Measurements from ENCODE around the gene GPR142. TPM values are rescaled to one million over a fixed set of nuclear protein-coding genes. Genes with fewer than 3 reads are reported as not detected.

GPR142 gene
- total RNA-seq, 1 experiment from 2014 or later, result 0.33 TPM

DNA sequence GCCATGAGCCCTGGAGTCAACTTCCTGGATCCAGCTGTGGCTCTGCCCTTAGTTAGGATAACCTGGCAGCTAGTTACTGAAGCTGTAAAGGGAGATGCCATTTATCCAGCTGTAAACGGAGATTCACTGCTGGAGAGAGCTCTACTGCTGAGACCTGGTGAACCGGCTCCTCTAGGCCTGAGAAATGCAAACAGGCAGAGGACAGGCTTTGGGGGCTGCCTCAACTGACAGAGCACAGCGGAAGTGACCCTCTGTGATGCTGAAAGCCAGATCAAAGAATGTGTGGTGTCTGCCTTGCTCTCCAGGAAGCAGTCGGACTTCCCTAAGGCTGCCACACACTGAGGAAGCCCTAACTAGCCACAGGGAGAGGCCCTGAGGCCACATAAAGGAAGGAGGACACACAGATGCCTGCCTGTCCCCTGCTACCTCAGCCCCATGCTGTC is 42.7 kb downstream of the GPR142 start:
- Histone ChIP-seq H3T11ph (ENCODE audit: low read length) (no peak overlapping the region), H3K27ac (ENCODE audit: insufficient read length, low read depth, low read length) (no peak overlapping the region), H3K23ac (ENCODE audit: insufficient read length, low read depth, low read length) (no peak overlapping the region), H4K91ac (ENCODE audit: insufficient read length, low read depth, low read length) (no peak overlapping the region), H2BK20ac (ENCODE audit: low read depth, low read length, poor library complexity, severe bottlenecking) (no peak overlapping the region), H3K14ac (ENCODE audit: insufficient read depth, low read length) (no peak overlapping the region), H2BK5ac (ENCODE audit: insufficient read length, low read length) (no peak overlapping the region), H3K4ac (ENCODE audit: low read depth, low read length) (no peak overlapping the region), H2BK120ac (ENCODE audit: low read depth, low read length, poor library complexity, severe bottlenecking) (no peak overlapping the region), H3K79me1 (ENCODE audit: insufficient read depth, low read depth, low read length, poor library complexity, severe bottlenecking) (no peaks in the 10 kb centered on the region), H2BK12ac (ENCODE audit: insufficient read length, low read depth, low read length) (no peak overlapping the region), H3K56ac (ENCODE audit: insufficient read length, low read depth, low read length) (no peak overlapping the region), H3K23me2 (ENCODE audit: insufficient read length, low read depth, low read length, poor library complexity, severe bottlenecking) (no peaks in the 10 kb centered on the region), H3K9me3 (ENCODE audit: control insufficient read depth, low read depth, low read length) (no peaks in the 10 kb centered on the region), H4K8ac (replicated peaks; ENCODE audit: insufficient read length, low read depth, low read length) (no peak overlapping the region), H2BK15ac (ENCODE audit: low read depth, low read length) (no peak overlapping the region), H2AK5ac (ENCODE audit: insufficient read length, low read length) (no peak overlapping the region), H3K4me2 (ENCODE audit: insufficient read depth, insufficient read length, low read length) (no peak overlapping the region), H4K5ac (ENCODE audit: insufficient read length, low read depth, low read length) (no peak overlapping the region), H4K20me1 (ENCODE audit: control insufficient read depth, insufficient read depth, insufficient read length) (no peaks in the 10 kb centered on the region), H3K27me3 (ENCODE audit: insufficient read depth, low read length) (no peaks in the 10 kb centered on the region), H3K9ac (ENCODE audit: extremely low read depth, insufficient read length, low read length) (no peak overlapping the region), H3K4me1 (ENCODE audit: insufficient read depth, low read length) (no peaks in the 10 kb centered on the region), H3K18ac (ENCODE audit: insufficient read length, low read depth, low read length) (no peak overlapping the region), H3K79me2 (ENCODE audit: insufficient read depth, low read length) (no peaks in the 10 kb centered on the region), H2AFZ (ENCODE audit: low read length) (no peak overlapping the region)
- Mint-ChIP-seq H3K4me1 (peaks cover 0 to 9% of the 10 kb centered on the region in 2 experiments; a peak in 2 of 4 replicates), H3K27me3 (ENCODE audit: low read depth) (peaks cover 6% of the 10 kb centered on the region), H3K4me3 (no peak overlapping the region), H3K36me3 (ENCODE audit: insufficient read depth in 1 of 3, low read depth in 3 of 3) (peaks cover 0 to 6% (median 0%) of the 10 kb centered on the region in 3 experiments; a peak in 2 of 7 replicates), H3K9me3 (peaks cover 0 to 6% of the 10 kb centered on the region in 2 experiments; a peak in 1 of 5 replicates), H3K27ac (0 out of 7 replicates have a peak overlapping the region, but pooled peaks of 1 of the 3 experiments have one; percentile 62)
- no CpG with 5 or more reads among the region's 4 CpGs for WGBS (ENCODE audit: extremely low coverage, insufficient read length, low lambda C conversion rate)
- peak; percentile 65 for DNase-seq
- TF ChIP-seq, protein P1, sequence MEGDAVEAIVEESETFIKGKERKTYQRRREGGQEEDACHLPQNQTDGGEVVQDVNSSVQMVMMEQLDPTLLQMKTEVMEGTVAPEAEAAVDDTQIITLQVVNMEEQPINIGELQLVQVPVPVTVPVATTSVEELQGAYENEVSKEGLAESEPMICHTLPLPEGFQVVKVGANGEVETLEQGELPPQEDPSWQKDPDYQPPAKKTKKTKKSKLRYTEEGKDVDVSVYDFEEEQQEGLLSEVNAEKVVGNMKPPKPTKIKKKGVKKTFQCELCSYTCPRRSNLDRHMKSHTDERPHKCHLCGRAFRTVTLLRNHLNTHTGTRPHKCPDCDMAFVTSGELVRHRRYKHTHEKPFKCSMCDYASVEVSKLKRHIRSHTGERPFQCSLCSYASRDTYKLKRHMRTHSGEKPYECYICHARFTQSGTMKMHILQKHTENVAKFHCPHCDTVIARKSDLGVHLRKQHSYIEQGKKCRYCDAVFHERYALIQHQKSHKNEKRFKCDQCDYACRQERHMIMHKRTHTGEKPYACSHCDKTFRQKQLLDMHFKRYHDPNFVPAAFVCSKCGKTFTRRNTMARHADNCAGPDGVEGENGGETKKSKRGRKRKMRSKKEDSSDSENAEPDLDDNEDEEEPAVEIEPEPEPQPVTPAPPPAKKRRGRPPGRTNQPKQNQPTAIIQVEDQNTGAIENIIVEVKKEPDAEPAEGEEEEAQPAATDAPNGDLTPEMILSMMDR (conservative IDR thresholded peaks at IDR 0.05), result no peak
